GM12891 (cell line): Measurements from ENCODE around the gene PCSK4.

Experiments used
- POLR2A ChIP-seq: IDR thresholded peaks from 2 replicates; pipeline ENCODE4 v1.6.1; 2011; ENCODE audit warnings: low read depth, low read length, control low read depth
- POLR2AphosphoS5 ChIP-seq: IDR thresholded peaks from 2 replicates; pipeline ENCODE4 v1.6.1; 2011; ENCODE audit warnings: low read depth, low read length, control low read depth
- SPI1 ChIP-seq: IDR thresholded peaks from 2 replicates; pipeline ENCODE4 v1.6.1; 2011; ENCODE audit warnings: low read depth, low read length, control low read depth

GRCh38 chr19:1491114-1491848 is 1.1 kb upstream of the PCSK4 start, which contains the start of gene REEP6:
- TF ChIP-seq SPI1, result no peak
- no peak for TF ChIP-seq POLR2A
- no peak for TF ChIP-seq POLR2AphosphoS5
